GM18951 (cell line): ENCODE data around the gene PCDHGB5.

Source experiments
- POLR2A ChIP-seq: IDR thresholded peaks from 4 replicates; pipeline ENCODE4 v1.6.1; 2011; ENCODE audit warnings: mild to moderate bottlenecking; ENCODE audit not compliant: insufficient read length, insufficient read depth; ENCODE audit errors: extremely low read depth
- in situ Hi-C: fragments of 300-500 bp; cut with MboI; formaldehyde crosslinking; loops from one replicate; pipeline ENCODE4 v1.12.0; 2022; ENCODE audit warnings: low sequenced_read_pairs, mixed read lengths, inconsistent platforms; ENCODE audit not compliant: unreplicated experiment

PCDHGB5 gene

DNA sequence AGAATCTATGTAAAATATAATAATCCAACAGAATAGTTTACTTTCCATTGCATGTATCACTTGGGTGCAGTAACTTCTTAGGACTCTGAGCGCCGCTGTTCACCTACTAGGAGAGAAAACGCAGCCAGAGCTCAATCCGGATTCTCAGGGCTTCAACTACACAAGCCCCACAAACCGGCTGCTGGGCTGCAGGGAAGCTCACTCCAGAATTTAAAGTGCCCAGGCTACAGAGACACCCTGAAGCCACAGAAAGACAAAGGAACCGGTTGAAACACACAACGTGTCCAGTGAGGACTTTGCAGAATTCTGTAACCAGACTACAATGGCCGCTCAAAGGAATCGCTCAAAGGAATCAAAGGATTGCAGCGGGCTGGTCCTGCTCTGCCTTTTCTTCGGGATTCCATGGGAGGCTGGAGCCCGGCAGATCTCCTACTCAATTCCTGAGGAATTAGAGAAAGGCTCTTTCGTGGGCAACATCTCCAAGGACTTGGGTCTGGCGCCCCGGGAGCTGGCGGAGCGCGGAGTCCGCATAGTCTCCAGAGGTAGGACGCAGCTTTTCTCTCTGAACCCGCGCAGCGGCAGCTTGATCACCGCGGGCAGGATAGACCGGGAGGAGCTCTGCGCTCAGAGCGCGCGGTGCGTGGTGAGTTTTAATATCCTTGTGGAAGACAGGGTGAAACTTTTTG lies 15.2 kb downstream of the PCDHGB5 start, which contains the start of gene PCDHGA10:
TSS of gene PCDHGA10 (plus strand) at position 134 of the 686 bp plus-strand sequence. CDS start at position 323, 189 bp downstream.
- in situ Hi-C loops: no loop called here
- TF ChIP-seq POLR2A: no peak

DNA sequence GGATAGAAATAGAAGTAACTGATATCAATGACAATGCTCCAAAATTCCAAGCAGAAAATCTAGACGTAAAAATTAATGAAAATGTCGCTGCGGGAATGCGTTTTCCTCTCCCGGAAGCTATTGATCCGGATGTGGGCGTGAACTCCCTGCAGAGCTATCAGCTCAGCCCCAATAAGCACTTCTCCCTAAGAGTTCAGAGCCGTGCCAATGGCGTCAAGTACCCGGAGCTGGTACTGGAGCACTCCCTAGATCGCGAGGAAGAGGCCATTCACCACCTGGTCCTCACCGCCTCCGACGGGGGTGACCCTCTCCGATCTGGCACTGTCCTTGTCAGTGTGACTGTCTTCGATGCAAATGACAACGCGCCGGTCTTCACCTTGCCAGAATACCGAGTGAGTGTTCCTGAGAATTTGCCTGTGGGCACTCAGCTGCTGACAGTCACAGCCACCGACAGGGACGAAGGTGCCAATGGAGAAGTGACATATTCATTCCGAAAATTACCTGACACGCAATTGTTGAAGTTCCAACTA lies 15.9 kb downstream of the PCDHGB5 start:
- in situ Hi-C loops: no loop called here
- no peak for TF ChIP-seq POLR2A

GRCh38 chr5:141414548-141415274 lies 17.0 kb downstream of the PCDHGB5 start:
- in situ Hi-C loops: loop anchor here (5.0 kb wide), 1 partner anchor 148 kb away; no protein-coding TSS in a partner anchor

DNA sequence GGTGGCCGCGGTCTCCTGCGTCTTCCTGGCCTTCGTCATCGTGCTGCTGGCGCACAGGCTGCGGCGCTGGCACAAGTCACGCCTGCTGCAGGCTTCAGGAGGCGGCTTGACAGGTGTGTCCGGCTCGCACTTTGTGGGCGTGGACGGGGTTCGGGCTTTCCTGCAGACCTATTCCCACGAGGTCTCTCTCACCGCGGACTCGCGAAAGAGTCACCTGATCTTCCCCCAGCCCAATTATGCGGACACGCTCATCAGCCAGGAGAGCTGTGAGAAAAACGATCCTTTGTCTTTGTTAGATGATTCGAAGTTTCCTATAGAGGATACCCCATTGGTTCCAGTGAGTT lies 17.5 kb downstream of the PCDHGB5 start:
- in situ Hi-C loops: loop anchor here (5.0 kb wide), 1 partner anchor 147 kb away; no protein-coding TSS in a partner anchor

DNA sequence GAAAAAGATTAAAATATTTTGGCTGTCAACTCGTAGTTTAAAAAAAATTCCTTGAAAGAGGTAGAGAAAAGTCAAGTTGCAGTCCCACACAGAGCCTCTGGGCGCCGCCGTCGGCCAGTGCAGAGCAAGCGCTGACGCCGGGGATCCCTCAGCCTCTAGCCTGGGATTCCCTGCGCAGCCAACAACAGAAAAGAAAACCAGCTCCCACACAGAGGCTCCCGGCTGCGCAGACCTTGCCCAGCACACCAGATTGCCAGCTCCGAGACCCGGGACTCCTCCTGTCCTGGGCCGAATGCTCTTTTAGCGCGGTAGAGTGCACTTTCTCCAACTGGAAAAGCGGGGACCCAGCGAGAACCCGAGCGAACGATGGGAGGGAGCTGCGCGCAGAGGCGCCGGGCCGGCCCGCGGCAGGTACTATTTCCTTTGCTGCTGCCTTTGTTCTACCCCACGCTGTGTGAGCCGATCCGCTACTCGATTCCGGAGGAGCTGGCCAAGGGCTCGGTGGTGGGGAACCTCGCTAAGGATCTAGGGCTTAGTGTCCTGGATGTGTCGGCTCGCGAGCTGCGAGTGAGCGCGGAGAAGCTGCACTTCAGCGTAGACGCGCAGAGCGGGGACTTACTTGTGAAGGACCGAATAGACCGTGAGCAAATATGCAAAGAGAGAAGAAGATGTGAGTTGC lies 19.9 kb downstream of the PCDHGB5 start, which contains the start of gene PCDHGB7:
TSS of gene PCDHGB7 (plus strand) at position 184 of the 679 bp plus-strand sequence. CDS start at position 367, 183 bp downstream.
- in situ Hi-C loops: loop anchor here (5.0 kb wide), 1 partner anchor 145 kb away; no protein-coding TSS in a partner anchor

DNA sequence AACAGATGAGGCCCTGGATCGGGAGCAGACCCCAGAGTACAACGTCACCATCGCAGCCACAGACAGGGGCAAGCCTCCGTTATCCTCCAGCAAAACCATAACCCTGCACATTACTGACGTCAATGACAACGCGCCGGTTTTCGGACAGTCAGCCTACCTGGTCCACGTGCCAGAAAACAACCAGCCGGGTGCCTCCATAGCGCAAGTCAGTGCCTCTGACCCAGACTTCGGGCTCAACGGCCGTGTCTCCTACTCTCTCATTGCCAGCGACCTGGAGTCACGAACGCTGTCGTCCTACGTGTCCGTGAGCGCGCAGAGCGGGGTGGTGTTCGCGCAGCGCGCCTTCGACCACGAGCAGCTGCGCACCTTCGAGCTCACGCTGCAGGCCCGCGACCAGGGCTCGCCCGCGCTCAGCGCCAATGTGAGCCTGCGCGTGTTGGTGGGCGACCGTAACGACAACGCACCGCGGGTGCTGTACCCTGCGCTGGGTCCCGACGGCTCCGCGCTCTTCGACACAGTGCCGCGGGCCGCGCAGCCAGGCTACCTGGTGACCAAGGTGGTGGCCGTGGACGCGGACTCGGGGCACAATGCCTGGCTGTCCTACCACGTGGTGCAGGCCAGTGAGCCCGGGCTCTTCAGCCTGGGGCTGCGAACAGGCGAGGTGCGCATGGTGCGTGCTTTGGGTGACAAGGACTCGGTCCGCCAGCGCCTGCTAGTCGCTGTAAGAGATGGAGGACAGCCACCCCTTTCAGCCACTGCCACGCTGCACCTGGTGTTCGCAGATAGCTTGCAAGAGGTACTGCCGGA lies 21.5 kb downstream of the PCDHGB5 start:
- no peak for TF ChIP-seq POLR2A
- in situ Hi-C loops: loop anchor here (5.0 kb wide), 1 partner anchor 143 kb away; no protein-coding TSS in a partner anchor

GRCh38 chr5:141420855-141421488 lies 23.2 kb downstream of the PCDHGB5 start, which contains the start of gene PCDHGA11:
PCDHGA11 (plus strand) TSS chr5:141421051; CDS start chr5:141421228, 177 bp downstream.
- TF ChIP-seq POLR2A: no peak
- in situ Hi-C loops: no loop called here

DNA sequence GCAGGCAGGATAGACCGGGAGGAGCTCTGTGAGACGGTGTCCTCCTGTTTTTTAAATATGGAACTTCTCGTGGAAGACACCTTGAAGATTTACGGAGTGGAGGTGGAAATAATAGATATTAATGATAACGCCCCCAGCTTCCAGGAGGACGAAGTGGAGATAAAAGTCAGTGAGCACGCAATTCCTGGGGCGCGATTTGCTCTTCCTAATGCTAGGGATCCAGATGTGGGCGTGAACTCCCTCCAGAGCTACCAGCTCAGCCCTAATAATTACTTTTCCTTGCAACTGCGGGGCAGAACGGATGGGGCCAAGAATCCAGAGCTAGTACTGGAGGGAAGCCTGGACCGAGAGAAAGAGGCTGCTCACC lies 23.7 kb downstream of the PCDHGB5 start:
- in situ Hi-C loops: no loop called here
- TF ChIP-seq POLR2A: no peak

DNA sequence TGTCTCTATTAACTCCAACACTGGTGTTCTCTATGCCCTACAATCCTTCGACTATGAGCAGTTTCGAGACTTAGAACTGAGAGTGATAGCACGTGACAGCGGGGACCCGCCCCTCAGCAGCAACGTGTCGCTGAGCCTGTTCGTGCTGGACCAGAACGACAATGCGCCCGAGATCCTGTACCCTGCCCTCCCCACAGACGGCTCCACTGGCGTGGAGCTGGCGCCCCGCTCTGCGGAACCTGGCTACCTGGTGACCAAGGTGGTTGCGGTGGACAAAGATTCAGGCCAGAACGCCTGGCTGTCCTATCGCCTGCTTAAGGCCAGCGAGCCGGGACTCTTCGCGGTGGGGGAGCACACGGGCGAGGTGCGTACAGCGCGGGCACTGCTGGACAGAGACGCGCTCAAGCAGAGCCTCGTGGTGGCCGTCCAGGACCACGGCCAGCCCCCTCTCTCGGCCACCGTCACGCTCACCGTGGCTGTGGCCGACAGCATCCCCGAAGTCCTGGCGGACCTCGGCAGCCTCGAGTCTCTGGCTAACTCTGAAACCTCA lies 25.1 kb downstream of the PCDHGB5 start:
- in situ Hi-C loops: no loop called here
- no peak for TF ChIP-seq POLR2A

DNA sequence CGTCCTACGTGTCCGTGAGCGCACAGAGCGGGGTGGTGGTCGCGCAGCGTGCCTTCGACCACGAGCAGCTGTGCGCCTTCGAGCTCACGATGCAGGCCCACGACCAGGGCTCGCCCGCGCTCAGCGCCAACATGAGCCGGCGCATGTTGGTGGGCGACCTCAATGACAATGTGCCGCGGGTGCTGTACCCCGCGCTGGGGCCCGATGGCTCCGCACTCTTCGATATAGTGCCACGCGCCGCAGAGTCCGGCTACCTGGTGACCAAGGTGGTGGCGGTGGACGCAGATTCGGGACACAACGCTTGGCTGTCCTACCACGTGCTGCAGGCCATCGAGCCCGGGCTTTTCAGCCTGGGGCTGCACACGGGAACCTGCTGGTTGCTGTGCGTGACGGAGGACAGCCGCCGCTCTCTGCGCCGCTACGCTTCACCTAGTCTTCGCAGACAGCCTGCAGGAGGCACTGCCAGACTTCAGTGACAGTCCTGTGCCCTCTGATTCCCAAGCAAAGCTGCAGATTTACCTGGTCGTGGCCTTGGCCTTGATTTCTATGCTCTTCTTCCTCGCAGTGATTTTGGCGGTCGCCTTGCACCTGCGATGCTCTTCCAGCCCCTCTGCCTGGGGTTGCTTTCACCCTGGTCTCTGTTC lies 30.2 kb downstream of the PCDHGB5 start:
- TF ChIP-seq POLR2A: no peak
- in situ Hi-C loops: no loop called here

- in situ Hi-C loops: no loop called here
- no peak for TF ChIP-seq POLR2A
These were observed 32.8 kb downstream of the PCDHGB5 start, which contains the start of gene PCDHGA12 for GRCh38 chr5:141430332-141431113. PCDHGA12 (plus strand) TSS chr5:141430507; CDS start chr5:141430760, 253 bp downstream.
